GM12891 (cell line): ENCODE data around the gene VENTX.

ENCODE experiments used
- POLR2A ChIP-seq: IDR thresholded peaks from 2 replicates; pipeline ENCODE4 v1.6.1; 2011; ENCODE audit warnings: low read depth, low read length, control low read depth
- POLR2AphosphoS5 ChIP-seq: IDR thresholded peaks from 2 replicates; pipeline ENCODE4 v1.6.1; 2011; ENCODE audit warnings: low read depth, low read length, control low read depth
- SPI1 ChIP-seq: IDR thresholded peaks from 2 replicates; pipeline ENCODE4 v1.6.1; 2011; ENCODE audit warnings: low read depth, low read length, control low read depth

DNA sequence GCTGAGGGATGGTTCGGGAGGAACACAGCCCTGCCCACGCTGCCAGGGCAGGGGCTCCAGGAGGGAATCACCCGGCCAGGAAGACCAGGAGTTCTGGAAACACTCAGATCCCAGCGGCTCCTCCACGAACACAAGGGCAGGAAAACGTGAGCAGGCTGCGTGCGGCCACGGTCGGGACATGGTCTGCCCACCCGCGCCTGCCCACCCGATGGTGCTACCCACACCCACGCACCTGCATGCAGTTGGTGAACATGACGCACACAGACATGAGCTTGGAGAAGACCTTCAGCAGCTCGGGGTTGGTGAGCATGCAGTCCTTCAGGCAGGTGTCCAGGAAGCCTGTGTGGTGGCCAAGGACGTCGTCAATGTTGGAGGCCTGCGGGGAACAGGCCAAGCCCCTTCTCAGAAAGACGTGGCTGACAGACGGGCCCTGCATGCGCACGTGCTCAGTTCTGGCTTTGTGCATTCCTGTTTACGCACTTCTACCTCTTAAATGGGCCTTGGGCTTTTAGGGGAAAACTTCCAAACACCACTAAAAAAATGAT is 45.3 kb downstream of the VENTX start:
- TF ChIP-seq POLR2A (no peak), POLR2AphosphoS5 (no peak), SPI1 (no peak)
